Loucy (cell line): ENCODE data around the gene TEAD1.

Experiments used
- CTCF ChIP-seq: fragments of 200-600 bp; sonication (generic); conservative IDR thresholded peaks from 2 replicates; pipeline ENCODE4 v1.5.1; 2014; ENCODE audit warnings: mild to moderate bottlenecking, antibody characterized with exemption, low read length
- EZH2phosphoT487 ChIP-seq: fragments of 200-600 bp; IDR thresholded peaks from 2 replicates; pipeline ENCODE4 v1.6.1; 2018; ENCODE audit warnings: antibody characterized with exemption, mild to moderate bottlenecking, moderate library complexity, borderline replicate concordance

DNA sequence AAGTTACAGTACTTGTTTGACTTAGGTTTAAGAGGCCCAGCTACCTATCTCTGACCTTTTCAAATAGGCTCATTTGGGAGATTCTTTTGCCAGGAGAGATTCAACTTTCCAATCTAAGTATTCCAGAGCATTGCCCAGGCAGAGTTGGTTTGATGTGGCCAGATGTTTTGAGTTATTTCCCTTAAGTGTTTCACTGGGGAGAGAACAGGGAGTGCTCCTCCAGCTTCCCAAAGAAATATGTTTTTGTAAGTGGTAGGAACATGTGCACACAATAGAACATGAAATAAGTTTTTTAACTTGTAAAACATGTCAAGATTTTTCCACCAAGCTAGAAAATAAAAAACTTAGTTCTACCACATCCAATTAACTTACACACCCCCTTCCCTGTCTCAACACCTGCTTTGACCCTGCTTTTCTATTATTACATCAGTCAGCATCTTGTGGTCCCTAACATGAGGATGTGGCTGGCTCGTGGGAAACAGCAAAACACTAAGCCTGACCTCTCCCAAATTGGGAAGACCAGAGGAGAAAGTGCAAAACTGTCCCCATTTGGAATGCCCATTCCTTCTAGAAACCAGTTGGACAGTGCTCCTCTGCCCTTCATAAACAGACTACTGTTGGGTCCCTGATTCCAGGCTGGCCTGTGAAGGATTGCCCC lies 264.5 kb downstream of the TEAD1 start:
- TF ChIP-seq CTCF = no peak
- TF ChIP-seq EZH2phosphoT487 = no peak
